NCI-H2081 treated with DMSO at 0.1 percent for 48 hours (cell line): Measurements from ENCODE around the gene RILP.

Experiments
- DNase-seq: peaks from one replicate; lab custom pipeline; 2025; lab: John Stamatoyannopoulos, UW

Gene RILP

DNA sequence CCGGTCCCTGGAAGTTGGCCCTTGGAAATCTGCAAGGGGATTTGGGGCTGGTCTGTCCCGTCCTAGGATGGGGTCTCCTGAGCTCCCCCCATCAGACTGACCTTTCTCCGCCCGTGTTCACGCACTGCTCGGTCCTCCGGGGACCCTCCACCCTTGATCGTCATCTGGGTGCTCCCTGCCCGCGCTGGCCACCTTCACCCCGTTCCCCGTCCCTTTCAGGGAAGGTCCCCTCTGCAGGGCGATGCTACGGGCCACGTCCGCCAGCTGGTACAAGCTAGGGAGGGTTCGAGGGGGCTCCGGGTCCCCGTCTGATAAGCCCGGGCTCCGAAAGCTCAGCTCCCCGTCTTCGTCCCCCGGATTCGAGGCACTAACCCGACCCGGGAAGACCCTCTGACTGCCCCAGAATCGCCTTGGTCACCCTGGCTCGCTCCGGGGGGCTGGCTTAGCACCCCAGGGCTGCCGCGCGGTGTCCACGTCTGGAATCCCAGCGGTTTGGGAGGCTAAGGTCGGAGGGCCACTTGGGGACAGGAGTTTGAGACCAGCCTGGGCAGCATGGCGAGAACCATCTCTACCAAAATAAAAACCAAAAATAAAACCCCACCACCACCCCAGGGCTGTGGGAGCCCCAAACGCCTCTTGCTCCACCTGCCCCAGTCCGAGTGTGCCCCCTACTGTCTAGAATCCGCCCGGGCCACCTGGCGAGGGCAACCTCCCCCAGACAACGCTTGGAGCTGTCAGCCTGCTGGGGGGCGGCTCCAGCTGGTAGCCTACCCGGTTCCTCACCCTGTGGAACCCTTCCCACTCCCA, 20.0 kb downstream of the RILP start:
- no peak for DNase-seq

GRCh38 chr17:1628856-1629503, 20.7 kb downstream of the RILP start:
- DNase-seq, result peak; percentile 59

DNA sequence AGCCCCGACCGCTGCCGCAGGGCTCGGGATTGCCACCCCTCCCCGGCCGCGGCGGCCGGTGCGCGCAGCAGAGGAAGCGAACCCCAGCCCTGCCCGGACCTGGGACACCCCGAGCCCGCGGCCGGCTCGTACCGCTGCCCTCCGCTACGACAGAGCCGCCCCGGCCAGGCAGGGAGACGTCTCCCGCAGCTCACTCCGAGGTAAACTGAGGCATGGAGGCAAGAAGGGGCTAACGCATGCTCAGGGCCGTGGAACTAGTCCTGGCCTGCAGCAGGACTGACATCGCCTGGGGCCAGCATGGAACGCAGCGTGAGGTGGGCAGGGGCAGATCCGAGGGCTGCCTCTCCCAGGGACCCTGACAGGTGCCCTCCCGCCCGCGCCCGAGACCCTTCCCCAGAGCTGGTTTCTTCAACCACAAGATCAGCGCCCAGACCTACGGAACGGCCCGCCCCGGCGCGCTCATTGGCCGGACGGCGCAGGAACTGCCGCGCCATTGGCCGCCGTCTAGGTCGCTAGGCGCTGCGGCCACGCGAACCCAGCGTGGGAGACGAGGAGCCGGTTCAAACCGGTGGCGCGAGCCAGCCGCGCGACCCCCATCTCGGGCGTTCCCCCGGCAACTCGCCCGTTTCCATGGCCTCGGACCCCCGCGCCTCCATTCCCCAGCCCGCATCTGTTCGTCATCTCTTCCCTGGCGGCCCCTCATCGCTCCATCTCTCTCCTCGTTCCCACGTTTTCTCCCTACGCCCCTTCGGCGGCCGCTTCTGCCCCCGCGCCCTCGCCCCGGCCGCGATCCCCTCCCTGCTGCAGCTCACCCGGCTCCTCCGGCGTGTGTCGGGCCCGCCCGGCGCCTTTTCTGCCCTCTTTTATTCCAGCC, 21.4 kb downstream of the RILP start, which contains the start of gene SLC43A2:
SLC43A2 (minus strand) TSS at position 853 of the 874 bp plus-strand sequence. CDS start 960 bp downstream, outside the sequence.
- no peak for DNase-seq

DNA sequence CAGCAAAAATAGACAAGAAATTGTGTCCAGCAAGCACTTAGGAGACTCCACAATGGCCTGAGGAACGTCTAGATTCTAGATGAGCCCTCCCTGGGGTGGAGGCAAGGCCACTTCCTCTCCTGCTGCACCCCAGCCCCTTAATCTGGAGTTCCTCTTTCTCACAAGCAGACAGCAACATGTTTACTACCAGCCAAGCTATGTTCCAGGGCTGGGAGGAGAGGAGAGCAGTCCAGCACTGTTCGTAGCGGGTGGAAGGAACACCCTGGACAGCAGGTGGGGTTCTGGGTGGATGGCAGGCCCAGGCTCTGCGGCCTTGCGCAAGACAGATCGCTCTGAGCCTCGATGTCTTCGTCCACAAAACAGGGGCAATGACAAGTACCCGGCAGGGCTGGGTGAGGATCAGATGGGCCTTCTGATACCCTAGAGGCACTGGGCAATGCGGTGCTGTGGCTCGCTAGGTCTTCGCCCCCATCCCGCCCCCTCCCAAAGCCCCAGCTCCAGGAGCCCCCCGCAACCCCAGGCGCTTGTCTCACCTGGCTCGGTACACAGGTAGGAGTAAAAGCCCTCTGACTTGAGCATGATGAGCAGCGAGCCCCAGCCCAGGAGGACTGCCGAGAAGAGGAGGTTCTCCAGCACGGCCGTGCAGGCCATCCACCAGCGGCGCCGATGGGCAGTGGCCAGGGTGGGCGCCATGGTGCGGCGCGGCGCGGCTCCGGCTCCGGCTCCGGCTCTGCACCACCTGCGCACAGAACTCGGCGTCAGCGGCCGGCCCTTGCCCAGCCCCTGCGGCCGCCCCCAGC, 22.3 kb downstream of the RILP start:
- no peak for DNase-seq

- no peak for DNase-seq
Observed at GRCh38 chr17:1626333-1626732, 23.3 kb downstream of the RILP start.

GRCh38 chr17:1625581-1625980, 24.1 kb downstream of the RILP start:
- no peak for DNase-seq

- no peak for DNase-seq
Observed at GRCh38 chr17:1625053-1625452, 24.6 kb downstream of the RILP start.

GRCh38 chr17:1624650-1625049, 25.0 kb downstream of the RILP start:
- no peak for DNase-seq

DNA sequence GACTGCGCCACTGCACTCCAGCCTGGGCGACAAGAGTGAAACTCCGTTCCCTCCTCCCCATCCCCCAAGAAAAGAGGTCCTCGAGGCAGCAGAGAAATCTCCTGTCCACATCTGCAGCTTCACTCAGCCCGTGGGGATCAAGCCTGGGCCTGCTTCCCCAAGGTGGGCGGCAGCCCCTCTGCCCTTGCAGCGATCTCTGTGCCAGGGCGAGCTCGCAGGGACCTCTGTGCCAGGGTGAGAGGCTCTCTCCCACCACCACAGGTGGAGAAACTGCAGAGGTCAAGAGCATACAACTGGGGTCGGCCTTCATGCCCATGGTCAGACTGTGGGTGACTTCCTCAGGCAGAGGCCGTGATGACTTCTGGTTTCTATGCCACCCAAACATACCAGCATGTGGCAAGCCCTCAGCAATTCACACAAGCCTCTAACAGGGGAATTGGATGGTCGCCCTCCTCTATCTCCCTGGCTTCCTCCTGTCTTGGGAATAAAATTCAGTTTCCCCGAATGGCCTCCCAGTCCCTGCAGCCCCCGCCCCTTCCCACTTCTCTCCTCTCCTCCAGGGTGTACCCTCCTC, 26.5 kb downstream of the RILP start:
- no peak for DNase-seq

DNA sequence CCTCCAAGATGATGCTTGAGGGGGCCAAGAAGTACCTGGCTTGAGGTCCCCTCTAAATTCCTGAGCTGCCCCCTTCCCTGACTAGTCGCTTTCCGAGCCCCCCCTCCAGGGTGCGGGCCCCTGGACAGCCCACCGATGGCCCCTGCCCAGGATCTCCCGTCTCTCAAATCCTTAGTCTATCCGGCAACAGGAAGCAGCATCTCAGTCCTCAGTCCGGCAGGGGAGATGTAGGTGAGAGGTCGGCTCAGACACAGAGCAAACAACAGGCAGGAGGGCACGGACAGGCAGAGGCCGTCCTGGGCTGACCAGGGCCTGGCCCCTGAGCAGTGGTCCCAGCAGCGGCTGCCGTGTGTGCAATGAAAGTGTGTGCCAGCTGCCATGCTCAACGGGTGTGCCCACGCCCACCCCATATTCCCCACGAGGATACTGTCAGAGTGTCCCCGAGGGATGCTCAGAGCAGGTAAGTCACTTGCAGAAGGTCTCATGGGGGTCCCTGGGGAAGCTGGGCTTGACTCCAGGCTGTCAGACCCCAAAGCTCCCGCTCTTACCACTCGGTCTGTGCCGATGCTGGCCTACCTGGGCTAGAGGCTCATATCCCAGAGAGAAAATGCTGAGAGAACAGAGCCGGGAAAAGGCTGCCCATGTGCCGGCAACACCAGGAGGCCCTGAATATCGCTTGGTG, 28.3 kb downstream of the RILP start:
- no peak for DNase-seq

DNA sequence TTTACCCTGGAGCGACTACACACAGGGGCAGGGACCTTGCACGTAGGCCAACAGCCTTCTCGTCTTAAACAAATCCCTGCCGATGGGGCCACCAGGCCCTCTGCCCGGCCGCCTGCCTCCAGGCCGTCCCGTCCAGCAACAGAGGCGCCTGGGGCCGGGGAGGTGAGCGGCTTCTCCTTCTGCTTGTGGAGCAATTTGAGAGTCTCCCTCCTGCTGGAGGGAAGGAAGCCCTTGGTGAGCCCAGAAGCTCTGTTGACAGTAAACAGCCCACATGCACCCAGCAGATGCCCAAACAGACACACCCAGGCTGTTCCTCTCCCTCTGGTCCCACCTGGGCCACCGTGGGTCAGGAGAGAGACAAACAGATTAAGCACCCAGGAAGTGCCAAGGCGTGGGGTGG, 29.2 kb downstream of the RILP start:
- no peak for DNase-seq

- no peak for DNase-seq
Observed at GRCh38 chr17:1617620-1618174, 32.0 kb downstream of the RILP start.

- no peak for DNase-seq
Observed at GRCh38 chr17:1616101-1616500, 33.6 kb downstream of the RILP start.

DNA sequence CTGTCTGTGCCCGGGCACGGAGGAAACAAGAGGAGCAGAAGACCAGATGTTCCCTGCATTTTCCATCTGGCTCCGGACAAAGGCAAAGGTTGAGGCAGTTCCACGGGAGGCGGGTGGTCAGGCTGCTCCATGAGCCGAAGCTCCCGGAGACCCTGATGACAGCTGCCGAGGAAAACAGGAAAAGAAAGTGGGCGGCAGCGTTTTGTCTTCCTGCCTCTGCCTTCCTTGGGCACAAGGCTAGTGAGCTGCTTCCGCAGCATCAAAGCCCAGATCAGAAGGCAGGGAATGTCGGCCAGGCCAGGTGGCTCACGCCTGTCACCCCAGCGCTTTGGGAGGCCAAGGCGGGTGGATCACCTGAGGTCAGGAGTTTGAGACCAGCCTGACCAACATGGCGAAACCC, 37.3 kb downstream of the RILP start:
- DNase-seq, result no peak

- no peak for DNase-seq
Observed at GRCh38 chr17:1611715-1612114, 38.0 kb downstream of the RILP start.

GRCh38 chr17:1608676-1609075, 41.0 kb downstream of the RILP start:
- no peak for DNase-seq

DNA sequence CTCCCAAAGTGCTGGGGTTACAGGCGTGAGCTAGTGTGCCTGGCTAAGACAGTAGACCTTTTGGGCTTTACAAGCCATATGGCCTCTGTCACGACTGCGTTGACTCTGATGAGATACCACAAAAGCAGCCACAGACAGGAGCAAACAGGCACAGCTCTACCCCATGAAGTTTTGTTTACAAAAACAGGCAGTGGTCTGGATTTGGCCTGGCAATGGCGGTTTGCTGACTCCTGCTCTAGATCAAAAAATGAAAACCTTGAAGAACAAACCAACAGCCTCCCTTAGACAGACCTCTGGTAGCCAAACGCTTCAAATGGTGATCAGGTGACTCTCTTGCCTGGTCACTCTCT, 41.7 kb downstream of the RILP start:
- no peak for DNase-seq

- DNase-seq, result no peak
Observed at GRCh38 chr17:1606352-1606985, 43.2 kb downstream of the RILP start.

DNA sequence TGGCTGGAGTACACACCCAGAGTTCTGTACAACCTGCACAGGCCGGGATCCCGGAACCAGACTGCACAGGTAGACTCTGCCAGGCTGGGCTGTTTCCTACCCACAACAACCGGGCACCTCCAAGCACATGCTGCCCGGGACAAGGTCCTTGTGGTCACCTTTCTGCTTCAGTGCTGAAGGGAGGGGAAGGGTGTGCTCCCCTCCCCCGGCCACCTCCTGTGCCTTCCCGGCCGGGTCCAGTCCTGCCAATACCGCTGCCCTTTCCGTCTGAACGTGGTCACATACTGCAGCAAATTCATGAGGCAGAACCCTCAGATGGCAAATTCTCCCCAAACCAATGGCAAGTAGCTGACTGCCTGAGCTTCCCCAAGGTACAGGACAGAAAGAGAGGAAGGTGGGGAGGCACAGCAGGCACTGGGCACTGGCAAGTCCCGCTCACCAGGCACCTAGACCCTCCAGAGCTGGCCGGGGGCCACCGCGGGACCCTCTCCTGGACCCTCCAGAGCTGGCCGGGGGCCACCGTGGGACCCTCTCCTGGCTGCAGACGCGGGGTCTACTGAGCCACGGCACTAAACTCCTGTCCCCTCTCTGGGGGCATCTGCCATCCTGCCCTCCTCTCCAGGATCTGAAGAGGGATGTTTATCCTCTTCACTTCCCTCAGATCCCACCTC, 43.9 kb downstream of the RILP start:
- no peak for DNase-seq
